ENCODE results near the gene HSD11B1L. TPM values are rescaled to one million over a fixed set of nuclear protein-coding genes. Genes with fewer than 3 reads are reported as not detected.
A peak's percentile ranks its signal among the peaks of the same experiment; 100 is the strongest.

The HSD11B1L gene
- total RNA-seq, 2 donors from 2014 or later = 7.7 to 12.7 TPM

- no peak overlapping the region for H3K27ac ChIP-seq (ENCODE audit: low read depth, low read length)
- Mint-ChIP-seq H3K36me3 (ENCODE audit: low read depth) (no peaks in the 10 kb centered on the region), H3K4me1 (peaks cover 8% of the 10 kb centered on the region), H3K27ac (peak overlapping the region; percentile 40), H3K9me3 (no peaks in the 10 kb centered on the region), H3K4me3 (peak overlapping the region; percentile 95), H3K27me3 (ENCODE audit: insufficient read depth) (peaks cover 10% of the 10 kb centered on the region)
- TF ChIP-seq, protein P1, sequence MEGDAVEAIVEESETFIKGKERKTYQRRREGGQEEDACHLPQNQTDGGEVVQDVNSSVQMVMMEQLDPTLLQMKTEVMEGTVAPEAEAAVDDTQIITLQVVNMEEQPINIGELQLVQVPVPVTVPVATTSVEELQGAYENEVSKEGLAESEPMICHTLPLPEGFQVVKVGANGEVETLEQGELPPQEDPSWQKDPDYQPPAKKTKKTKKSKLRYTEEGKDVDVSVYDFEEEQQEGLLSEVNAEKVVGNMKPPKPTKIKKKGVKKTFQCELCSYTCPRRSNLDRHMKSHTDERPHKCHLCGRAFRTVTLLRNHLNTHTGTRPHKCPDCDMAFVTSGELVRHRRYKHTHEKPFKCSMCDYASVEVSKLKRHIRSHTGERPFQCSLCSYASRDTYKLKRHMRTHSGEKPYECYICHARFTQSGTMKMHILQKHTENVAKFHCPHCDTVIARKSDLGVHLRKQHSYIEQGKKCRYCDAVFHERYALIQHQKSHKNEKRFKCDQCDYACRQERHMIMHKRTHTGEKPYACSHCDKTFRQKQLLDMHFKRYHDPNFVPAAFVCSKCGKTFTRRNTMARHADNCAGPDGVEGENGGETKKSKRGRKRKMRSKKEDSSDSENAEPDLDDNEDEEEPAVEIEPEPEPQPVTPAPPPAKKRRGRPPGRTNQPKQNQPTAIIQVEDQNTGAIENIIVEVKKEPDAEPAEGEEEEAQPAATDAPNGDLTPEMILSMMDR (conservative IDR thresholded peaks at IDR 0.05) = no peak
- no peaks in the 10 kb centered on the region for H3K4me1 ChIP-seq (ENCODE audit: control insufficient read depth, insufficient read depth, low read length)
- peaks cover 2% of the 10 kb centered on the region for H3K36me3 ChIP-seq (ENCODE audit: control insufficient read depth, insufficient read depth, low read length)
- WGBS, 2 experiments (ENCODE audit: insufficient coverage in 1 of 2, insufficient read length in 1 of 2) = 92 to 94% methylated on average over 3 of the region's 3 CpGs
- H3K27me3 ChIP-seq (ENCODE audit: control insufficient read depth, insufficient read depth, low read length, poor library complexity, severe bottlenecking) = no peaks in the 10 kb centered on the region
- no peaks in the 10 kb centered on the region for H3K9me3 ChIP-seq (ENCODE audit: control insufficient read depth, low read length)
- H3K4me3 ChIP-seq (ENCODE audit: low read length) = no peak overlapping the region
- DNase-seq = peak; percentile 42
- H3K9ac ChIP-seq (ENCODE audit: extremely low read depth, low read length, poor library complexity, severe bottlenecking) = no peak overlapping the region
Measured at GRCh38 chr19:5682107-5682482, 1.3 kb downstream of the HSD11B1L start.

DNA sequence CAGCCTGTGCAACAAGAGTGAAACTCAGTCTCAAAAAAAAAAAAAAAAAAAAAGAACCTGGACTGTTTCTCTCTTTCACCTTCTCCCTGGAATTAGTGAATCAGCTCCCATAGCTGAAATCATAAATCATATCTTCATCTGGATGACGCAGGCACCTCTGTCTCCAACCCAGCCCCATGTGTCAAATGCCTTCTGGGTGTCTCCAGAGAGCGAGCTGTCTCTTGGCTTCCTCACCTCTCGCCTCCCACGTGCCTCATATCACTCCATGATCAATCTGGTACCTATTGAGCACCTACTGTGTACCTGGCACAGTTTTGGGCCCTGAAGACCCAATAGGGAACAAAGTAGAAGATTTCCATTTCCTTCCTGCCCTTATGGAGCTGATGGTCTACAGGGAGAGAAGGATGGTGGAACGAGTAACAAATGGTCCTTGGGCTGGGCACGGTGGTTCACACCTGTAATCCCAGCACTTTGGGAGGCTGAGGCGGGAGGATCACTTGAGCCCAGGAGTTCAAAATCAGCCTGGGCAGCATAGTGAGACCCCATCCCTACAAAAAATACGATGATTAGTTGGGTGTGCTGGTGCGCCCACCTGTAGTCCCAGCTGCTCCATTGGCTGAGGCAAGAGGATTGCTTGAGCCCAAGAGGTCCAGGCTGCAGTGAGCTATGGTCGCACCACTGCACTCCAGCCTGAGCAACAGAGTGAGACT is 2.5 kb downstream of the HSD11B1L start:
- Mint-ChIP-seq H3K27ac (no peak overlapping the region), H3K36me3 (ENCODE audit: low read depth) (no peaks in the 10 kb centered on the region), H3K9me3 (peaks cover 4% of the 10 kb centered on the region), H3K4me1 (peaks cover 8% of the 10 kb centered on the region), H3K4me3 (no peak overlapping the region), H3K27me3 (ENCODE audit: insufficient read depth) (peaks cover 14% of the 10 kb centered on the region)
- 94 to 96% methylated on average over 8 to 10 of the region's 10 CpGs for WGBS, 2 experiments (ENCODE audit: insufficient coverage in 1 of 2, insufficient read length in 1 of 2)
- no peaks in the 10 kb centered on the region for H3K4me1 ChIP-seq (ENCODE audit: control insufficient read depth, insufficient read depth, low read length)
- no peak overlapping the region for H3K27ac ChIP-seq (ENCODE audit: low read depth, low read length)
- TF ChIP-seq, protein P1 (conservative IDR thresholded peaks at IDR 0.05) = no peak
- DNase-seq = no peak
- no peaks in the 10 kb centered on the region for H3K27me3 ChIP-seq (ENCODE audit: control insufficient read depth, insufficient read depth, low read length, poor library complexity, severe bottlenecking)
- H3K9ac ChIP-seq (ENCODE audit: extremely low read depth, low read length, poor library complexity, severe bottlenecking) = no peak overlapping the region
- H3K36me3 ChIP-seq (ENCODE audit: control insufficient read depth, insufficient read depth, low read length) = no peaks in the 10 kb centered on the region
- no peaks in the 10 kb centered on the region for H3K9me3 ChIP-seq (ENCODE audit: control insufficient read depth, low read length)
- no peak overlapping the region for H3K4me3 ChIP-seq (ENCODE audit: low read length)

- Mint-ChIP-seq H3K9me3 (peaks cover 5% of the 10 kb centered on the region), H3K36me3 (ENCODE audit: low read depth) (no peaks in the 10 kb centered on the region), H3K4me1 (peaks cover 5% of the 10 kb centered on the region), H3K27ac (no peak overlapping the region), H3K27me3 (ENCODE audit: insufficient read depth) (peaks cover 15% of the 10 kb centered on the region), H3K4me3 (no peak overlapping the region)
- TF ChIP-seq, protein P1 (conservative IDR thresholded peaks at IDR 0.05) = no peak
- no peak overlapping the region for H3K4me3 ChIP-seq (ENCODE audit: low read length)
- no peak overlapping the region for H3K9ac ChIP-seq (ENCODE audit: extremely low read depth, low read length, poor library complexity, severe bottlenecking)
- no peak overlapping the region for H3K27ac ChIP-seq (ENCODE audit: low read depth, low read length)
- peak; percentile 40 for DNase-seq
- no peaks in the 10 kb centered on the region for H3K36me3 ChIP-seq (ENCODE audit: control insufficient read depth, insufficient read depth, low read length)
- no peaks in the 10 kb centered on the region for H3K9me3 ChIP-seq (ENCODE audit: control insufficient read depth, low read length)
- 92% methylated on average over 12 to 22 of the region's 22 CpGs for WGBS, 2 experiments (ENCODE audit: insufficient coverage in 1 of 2, insufficient read length in 1 of 2)
- H3K27me3 ChIP-seq (ENCODE audit: control insufficient read depth, insufficient read depth, low read length, poor library complexity, severe bottlenecking) = no peaks in the 10 kb centered on the region
- no peaks in the 10 kb centered on the region for H3K4me1 ChIP-seq (ENCODE audit: control insufficient read depth, insufficient read depth, low read length)
Measured at GRCh38 chr19:5684694-5685430, 4.0 kb downstream of the HSD11B1L start.

All from endodermal cell (in vitro differentiated cells).